Tibial nerve (tissue), 4 donors: ENCODE measurements around the gene TXNL1.

Experiments
- CTCF ChIP-seq, 5 experiments: fragments of 200-600 bp in 3 of 5; fragments of 450-650 bp in 2 of 5; sonication (generic) in 3 of 5; IDR thresholded peaks; one replicate each; pipeline ENCODE4 v1.5.1; 2016 to 2019; ENCODE audit warnings: antibody characterized with exemption in 5 of 5, mild to moderate bottlenecking in 3 of 5, moderate library complexity in 2 of 5
- EP300 ChIP-seq, 2 donors: sonication (generic); formaldehyde crosslinking; IDR thresholded peaks; one replicate each; pipeline ENCODE4 v1.6.1; 2017; ENCODE audit warnings: antibody characterized with exemption in 2 of 2, mild to moderate bottlenecking in 1 of 2
- POLR2A ChIP-seq, 2 donors: fragments of 450-650 bp; IDR thresholded peaks; one replicate each; pipeline ENCODE4 v1.6.1; 2017; ENCODE audit warnings: antibody characterized with exemption in 2 of 2, mild to moderate bottlenecking in 2 of 2, moderate library complexity in 2 of 2

- TF ChIP-seq CTCF (IDR thresholded peaks at IDR 0.05) (no peak), EP300 (IDR thresholded peaks at IDR 0.05) (no peak), POLR2A (IDR thresholded peaks at IDR 0.05) (no peak)
Measured at GRCh38 chr18:56550121-56550520, 88.3 kb downstream of the TXNL1 start.
